ENCODE results near the gene FCGR3B. TPM values are rescaled to one million over a fixed set of nuclear protein-coding genes. Genes with fewer than 3 reads are reported as not detected.
A peak's percentile ranks its signal among the peaks of the same experiment; 100 is the strongest.
"Not testable (repeated sequence)": the region's sequence is repeated elsewhere in the genome, so short reads cannot be mapped to it uniquely, and the experiment has no call there.

The FCGR3B gene
- polyA plus RNA-seq, 3 donors, result 0.53 to 7.5 (median 1.3) TPM

DNA sequence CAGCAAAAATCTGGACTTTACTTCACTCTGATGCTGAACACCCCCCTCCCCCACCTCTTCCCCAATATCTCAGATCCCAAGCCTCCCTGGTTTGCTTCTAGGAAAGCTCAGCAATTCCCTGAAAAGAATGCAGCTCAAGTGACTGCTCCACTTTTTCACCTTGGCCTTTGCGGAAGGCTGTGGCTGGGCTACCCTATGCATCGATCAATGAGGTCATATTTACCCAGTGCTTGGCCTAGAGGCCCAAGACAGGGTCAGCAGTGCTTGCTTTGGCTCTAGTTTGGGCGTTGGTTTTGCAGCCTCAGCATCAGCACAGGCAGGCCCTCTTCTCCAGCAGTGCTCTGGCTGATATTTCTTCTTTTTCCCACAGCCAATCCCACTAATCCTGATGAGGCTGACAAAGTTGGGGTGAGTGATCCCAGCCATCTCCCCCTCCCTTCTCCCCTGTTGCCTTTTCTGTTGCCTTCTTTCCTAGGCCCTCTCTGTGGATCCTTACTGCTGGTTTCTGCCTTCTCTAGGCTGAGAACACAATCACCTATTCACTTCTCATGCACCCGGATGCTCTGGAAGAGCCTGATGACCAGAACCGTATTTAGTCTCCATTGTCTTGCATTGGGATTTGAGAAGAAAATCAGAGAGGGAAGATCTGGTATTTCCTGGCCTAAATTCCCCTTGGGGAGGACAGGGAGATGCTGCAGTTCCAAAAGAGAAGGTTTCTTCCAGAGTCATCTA lies 46.1 kb upstream of the FCGR3B start:
- Histone ChIP-seq H3K9ac (ENCODE audit: insufficient read depth, low read length, poor library complexity, severe bottlenecking) (no peak overlapping the region), H4K20me1 (ENCODE audit: insufficient read depth, low read length) (no peaks in the 10 kb centered on the region), H2AFZ (ENCODE audit: insufficient read depth, low read depth, low read length, poor library complexity, severe bottlenecking) (no peak overlapping the region), H3K79me2 (ENCODE audit: insufficient read depth, low read length) (no peaks in the 10 kb centered on the region), H3K27me3 (ENCODE audit: control insufficient read depth in 2 of 2, insufficient read depth in 2 of 2, low read length in 2 of 2) (peaks cover 31 to 67% of the 10 kb centered on the region in 2 donors), H3K27ac (ENCODE audit: low read depth in 1 of 2, low read length in 2 of 2) (no peak overlapping the region), H3K4me1 (ENCODE audit: control insufficient read depth in 1 of 2, insufficient read depth in 2 of 2, low read length in 2 of 2) (no peaks in the 10 kb centered on the region), H3K9me3 (replicated peaks in 1 of 2; ENCODE audit: control insufficient read depth in 1 of 2, insufficient read depth in 1 of 2, low read length in 2 of 2) (no peaks in the 10 kb centered on the region), H3K4me3 (replicated peaks in 1 of 3; ENCODE audit: low read depth in 2 of 3, low read length in 3 of 3) (no peak overlapping the region), H3K4me2 (replicated peaks; ENCODE audit: extremely low read depth, low read length, poor library complexity, severe bottlenecking) (no peak overlapping the region), H3K36me3 (replicated peaks in 1 of 2; ENCODE audit: control insufficient read depth in 1 of 2, insufficient read depth in 2 of 2, low read length in 2 of 2) (no peaks in the 10 kb centered on the region)
- DNase-seq, result no peak
- intact Hi-C loops (cut with micrococcal nuclease), result no loop called here
- H3K9me3 Mint-ChIP-seq, result peaks cover 0 to 3% (median 0%) of the 10 kb centered on the region in 7 donors
- H3K27ac Mint-ChIP-seq, result peak overlapping the region in 1 of 7 donors; percentile 27
- TF ChIP-seq, protein P1, sequence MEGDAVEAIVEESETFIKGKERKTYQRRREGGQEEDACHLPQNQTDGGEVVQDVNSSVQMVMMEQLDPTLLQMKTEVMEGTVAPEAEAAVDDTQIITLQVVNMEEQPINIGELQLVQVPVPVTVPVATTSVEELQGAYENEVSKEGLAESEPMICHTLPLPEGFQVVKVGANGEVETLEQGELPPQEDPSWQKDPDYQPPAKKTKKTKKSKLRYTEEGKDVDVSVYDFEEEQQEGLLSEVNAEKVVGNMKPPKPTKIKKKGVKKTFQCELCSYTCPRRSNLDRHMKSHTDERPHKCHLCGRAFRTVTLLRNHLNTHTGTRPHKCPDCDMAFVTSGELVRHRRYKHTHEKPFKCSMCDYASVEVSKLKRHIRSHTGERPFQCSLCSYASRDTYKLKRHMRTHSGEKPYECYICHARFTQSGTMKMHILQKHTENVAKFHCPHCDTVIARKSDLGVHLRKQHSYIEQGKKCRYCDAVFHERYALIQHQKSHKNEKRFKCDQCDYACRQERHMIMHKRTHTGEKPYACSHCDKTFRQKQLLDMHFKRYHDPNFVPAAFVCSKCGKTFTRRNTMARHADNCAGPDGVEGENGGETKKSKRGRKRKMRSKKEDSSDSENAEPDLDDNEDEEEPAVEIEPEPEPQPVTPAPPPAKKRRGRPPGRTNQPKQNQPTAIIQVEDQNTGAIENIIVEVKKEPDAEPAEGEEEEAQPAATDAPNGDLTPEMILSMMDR (IDR thresholded peaks at IDR 0.05), result no peak
- H3K4me1 Mint-ChIP-seq, result no peaks in the 10 kb centered on the region
- WGBS (ENCODE audit: insufficient coverage), result 100% methylated on average over 2 of the region's 5 CpGs
- peaks cover 0 to 1% of the 10 kb centered on the region in 2 donors for H3K36me3 Mint-ChIP-seq
- peak overlapping the region in 1 of 2 donors; percentile 35 for H3K4me3 Mint-ChIP-seq
- H3K27me3 Mint-ChIP-seq (ENCODE audit: low read depth in 3 of 3), result peaks cover 51 to 75% (median 55%) of the 10 kb centered on the region in 3 donors

DNA sequence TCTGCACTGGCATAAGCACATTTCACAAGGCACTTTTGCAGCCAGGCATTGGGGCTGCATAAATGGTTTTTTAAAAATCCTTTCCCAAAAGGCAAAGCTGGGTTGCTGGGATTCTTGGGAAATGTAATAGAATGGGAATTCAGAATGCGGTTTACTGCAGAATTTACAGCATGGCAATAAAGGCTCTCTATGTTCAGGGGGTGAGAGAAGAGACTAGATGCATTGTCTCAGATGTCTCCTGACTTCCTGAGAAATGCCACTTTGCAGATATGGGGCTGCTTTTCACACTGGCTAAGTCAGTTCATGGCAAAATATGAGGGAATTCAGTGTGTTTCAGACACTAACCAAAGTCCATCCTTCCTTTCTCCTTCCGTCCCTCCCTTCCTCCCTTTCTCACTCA lies 45.5 kb upstream of the FCGR3B start:
- Mint-ChIP-seq H3K4me1 (no peaks in the 10 kb centered on the region), H3K9me3 (peaks cover 0 to 3% (median 0%) of the 10 kb centered on the region in 7 donors), H3K27ac (no peak overlapping the region), H3K27me3 (ENCODE audit: low read depth in 3 of 3) (peaks cover 49 to 71% (median 51%) of the 10 kb centered on the region in 3 donors), H3K4me3 (peak overlapping the region in 1 of 2 donors; percentile 24), H3K36me3 (peaks cover 0 to 1% of the 10 kb centered on the region in 2 donors)
- no peaks in the 10 kb centered on the region for H3K4me1 ChIP-seq (ENCODE audit: control insufficient read depth in 1 of 2, insufficient read depth in 2 of 2, low read length in 2 of 2)
- no peak overlapping the region for H3K4me2 ChIP-seq (replicated peaks; ENCODE audit: extremely low read depth, low read length, poor library complexity, severe bottlenecking)
- H3K9me3 ChIP-seq (replicated peaks in 1 of 2; ENCODE audit: control insufficient read depth in 1 of 2, insufficient read depth in 1 of 2, low read length in 2 of 2), result no peaks in the 10 kb centered on the region
- 100% methylated on average over 1 of the region's 2 CpGs for WGBS (ENCODE audit: insufficient coverage)
- H4K20me1 ChIP-seq (ENCODE audit: insufficient read depth, low read length), result no peaks in the 10 kb centered on the region
- no peak overlapping the region for H3K9ac ChIP-seq (ENCODE audit: insufficient read depth, low read length, poor library complexity, severe bottlenecking)
- peaks cover 24 to 63% of the 10 kb centered on the region in 2 donors for H3K27me3 ChIP-seq (ENCODE audit: control insufficient read depth in 2 of 2, insufficient read depth in 2 of 2, low read length in 2 of 2)
- TF ChIP-seq, protein P1 (IDR thresholded peaks at IDR 0.05), result no peak
- no peak overlapping the region for H3K4me3 ChIP-seq (replicated peaks in 1 of 3; ENCODE audit: low read depth in 2 of 3, low read length in 3 of 3)
- no peaks in the 10 kb centered on the region for H3K79me2 ChIP-seq (ENCODE audit: insufficient read depth, low read length)
- no peak overlapping the region for H2AFZ ChIP-seq (ENCODE audit: insufficient read depth, low read depth, low read length, poor library complexity, severe bottlenecking)
- no peak for DNase-seq
- no peak overlapping the region for H3K27ac ChIP-seq (ENCODE audit: low read depth in 1 of 2, low read length in 2 of 2)
- intact Hi-C loops (cut with micrococcal nuclease), result no loop called here
- no peaks in the 10 kb centered on the region for H3K36me3 ChIP-seq (replicated peaks in 1 of 2; ENCODE audit: control insufficient read depth in 1 of 2, insufficient read depth in 2 of 2, low read length in 2 of 2)

DNA sequence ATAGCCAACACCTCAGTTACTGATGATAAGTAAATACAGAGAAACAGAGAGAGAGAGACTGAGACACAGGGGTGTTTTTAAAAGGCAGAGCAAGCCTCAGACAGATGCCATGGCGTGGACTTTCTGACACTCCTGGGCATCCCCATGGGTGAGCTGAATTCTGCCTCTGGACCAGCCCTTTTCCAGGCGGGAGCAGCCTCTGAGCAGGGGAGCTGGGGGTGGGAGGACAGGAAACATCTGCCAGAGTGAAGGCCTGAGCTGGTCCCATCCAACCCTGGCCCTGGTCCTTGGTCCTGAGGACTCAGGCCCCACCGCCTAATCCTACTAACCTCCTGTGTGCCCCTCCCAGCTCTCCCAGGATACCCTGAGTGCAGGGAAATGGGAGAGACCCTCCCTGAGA lies 43.9 kb upstream of the FCGR3B start:
- H3K27ac Mint-ChIP-seq; H3K4me1 Mint-ChIP-seq; DNase-seq; H3K9me3 ChIP-seq (replicated peaks in 1 of 2; ENCODE audit: control insufficient read depth in 1 of 2, insufficient read depth in 1 of 2, low read length in 2 of 2); H3K4me2 ChIP-seq (replicated peaks; ENCODE audit: extremely low read depth, low read length, poor library complexity, severe bottlenecking); H3K4me1 ChIP-seq (ENCODE audit: control insufficient read depth in 1 of 2, insufficient read depth in 2 of 2, low read length in 2 of 2); H3K9me3 Mint-ChIP-seq; intact Hi-C loops (cut with micrococcal nuclease); H3K27ac ChIP-seq (ENCODE audit: low read depth in 1 of 2, low read length in 2 of 2); H3K4me3 ChIP-seq (replicated peaks in 1 of 3; ENCODE audit: low read depth in 2 of 3, low read length in 3 of 3); H2AFZ ChIP-seq (ENCODE audit: insufficient read depth, low read depth, low read length, poor library complexity, severe bottlenecking); H3K36me3 Mint-ChIP-seq; H3K4me3 Mint-ChIP-seq; H3K9ac ChIP-seq (ENCODE audit: insufficient read depth, low read length, poor library complexity, severe bottlenecking); H4K20me1 ChIP-seq (ENCODE audit: insufficient read depth, low read length); H3K36me3 ChIP-seq (replicated peaks in 1 of 2; ENCODE audit: control insufficient read depth in 1 of 2, insufficient read depth in 2 of 2, low read length in 2 of 2); H3K79me2 ChIP-seq (ENCODE audit: insufficient read depth, low read length): not testable (repeated sequence)
- peaks cover 44 to 68% (median 49%) of the 10 kb centered on the region in 3 donors for H3K27me3 Mint-ChIP-seq (ENCODE audit: low read depth in 3 of 3)
- H3K27me3 ChIP-seq (ENCODE audit: control insufficient read depth in 2 of 2, insufficient read depth in 2 of 2, low read length in 2 of 2), result peaks cover 17 to 56% of the 10 kb centered on the region in 2 donors
- 83% methylated on average over 1 of the region's 3 CpGs for WGBS (ENCODE audit: insufficient coverage)

Data from CD14-positive monocyte (primary cell).